Kidney tubule cell (primary cell): ENCODE measurements around the gene LRIG1.
A peak's percentile ranks its signal among the peaks of the same experiment; 100 is the strongest.

ENCODE experiments used
- DNase-seq: peaks from one replicate; pipeline ENCODE4 v3.0.0-alpha.2; 2018; ENCODE audit warnings: low spot score

LRIG1 gene

DNA sequence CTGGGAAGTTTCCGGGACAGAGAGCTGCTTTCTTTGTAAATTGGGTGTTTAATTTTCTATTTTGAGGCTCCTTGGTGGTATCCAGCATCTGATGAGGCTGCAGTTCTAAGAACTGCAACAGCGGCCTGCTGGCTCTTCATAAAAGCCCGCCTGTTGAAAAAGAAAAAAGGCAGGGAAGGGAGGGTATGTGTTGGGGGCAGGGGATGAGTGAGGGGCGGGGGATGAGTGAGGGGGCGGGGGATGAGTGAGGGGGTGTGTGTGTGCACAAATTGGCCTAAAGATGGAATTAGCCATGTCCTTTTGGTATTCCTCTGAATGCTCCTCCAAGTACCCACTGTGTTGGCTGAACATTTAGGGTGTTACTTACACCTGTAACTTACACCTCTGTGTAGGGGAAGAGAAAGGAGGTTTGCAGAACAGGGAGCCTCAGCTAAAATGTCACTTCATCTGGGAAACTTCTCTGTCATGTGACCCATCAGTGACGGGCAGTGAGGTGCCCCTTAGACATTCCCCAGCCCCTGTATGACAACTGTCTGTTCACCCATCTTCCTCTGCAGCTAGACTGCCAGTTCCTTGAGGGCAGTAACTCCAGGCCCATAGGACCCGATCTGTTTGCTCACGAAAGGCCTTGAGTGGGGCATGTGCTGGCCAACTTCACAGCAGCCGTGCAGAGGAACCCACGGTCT, 57.6 kb downstream of the LRIG1 start:
- no peak for DNase-seq

- DNase-seq, result peak; percentile 44
Observed at GRCh38 chr3:66442254-66443117, 58.3 kb downstream of the LRIG1 start.

DNA sequence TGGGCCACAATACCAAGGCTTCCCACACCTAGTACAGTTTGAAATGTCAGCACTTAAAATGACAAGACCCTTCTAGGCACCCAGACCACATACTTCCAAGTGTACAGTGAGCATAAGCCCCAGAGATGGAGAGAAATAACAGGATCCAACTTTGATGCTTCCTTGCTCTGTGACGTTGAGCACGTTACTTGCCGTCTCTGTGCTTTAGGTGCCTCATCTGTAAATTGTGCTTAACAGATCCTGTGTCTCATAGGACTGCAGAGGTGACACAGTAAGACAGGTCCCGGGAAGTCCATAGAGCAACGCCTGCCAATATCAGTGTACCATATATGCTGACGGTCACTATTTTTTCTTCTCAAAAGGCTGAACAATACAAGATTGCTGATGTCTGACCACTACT, 59.1 kb downstream of the LRIG1 start:
- no peak for DNase-seq

- peak; percentile 73 for DNase-seq
Observed at GRCh38 chr3:66441129-66441528, 59.7 kb downstream of the LRIG1 start.

DNA sequence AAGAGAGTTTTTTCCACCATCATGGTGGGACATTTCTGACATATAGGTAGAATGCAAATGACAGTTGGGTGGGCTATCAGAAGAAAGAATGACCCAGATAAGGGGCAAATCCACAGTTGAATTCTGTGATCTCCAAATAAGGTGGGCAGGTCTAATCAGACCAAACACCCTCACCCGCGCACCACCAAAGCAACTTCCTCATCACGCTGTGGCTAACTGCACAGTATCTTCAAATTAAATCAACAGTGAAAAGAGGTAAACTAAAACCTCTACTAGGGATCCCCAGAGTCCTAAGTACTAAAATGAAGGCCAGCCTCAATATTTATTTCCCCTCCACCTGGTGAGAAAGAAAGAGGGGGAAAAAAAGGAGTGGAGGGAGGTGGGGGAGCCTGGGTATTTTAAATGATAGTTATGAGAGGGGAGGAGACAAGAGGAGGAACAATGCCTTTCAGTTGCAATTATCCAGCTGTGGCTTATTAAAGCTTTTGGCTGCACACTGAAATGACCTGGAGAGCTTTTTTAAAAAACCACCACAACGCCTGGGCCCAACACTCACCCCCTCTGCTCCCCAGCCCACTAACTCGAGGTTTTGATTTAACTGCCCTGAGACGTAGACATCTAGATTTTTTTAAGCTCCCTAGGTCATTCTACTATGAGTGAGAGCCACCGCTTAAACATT, 61.0 kb downstream of the LRIG1 start:
- no peak for DNase-seq

DNA sequence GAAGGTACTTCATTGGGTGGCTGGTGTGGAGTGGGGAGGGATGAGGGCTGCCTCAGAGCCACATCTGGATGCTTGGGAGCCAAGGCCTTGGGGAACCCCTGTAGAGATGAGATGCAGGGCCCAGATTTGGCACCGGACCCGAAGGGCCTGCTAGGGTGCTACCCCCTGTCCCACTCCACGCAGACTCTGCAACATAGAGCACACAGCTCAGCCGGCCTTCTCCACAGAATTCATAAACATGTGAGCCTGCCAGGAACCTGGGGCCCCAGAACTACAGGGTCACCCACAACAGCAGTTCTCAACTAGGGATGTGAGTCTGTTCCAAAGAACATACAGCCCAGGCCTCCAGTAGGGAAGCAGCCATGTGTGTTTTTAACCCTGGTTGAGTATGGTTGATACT, 62.8 kb downstream of the LRIG1 start:
- no peak for DNase-seq

GRCh38 chr3:66437341-66437929, 63.4 kb downstream of the LRIG1 start:
- DNase-seq, result no peak

DNA sequence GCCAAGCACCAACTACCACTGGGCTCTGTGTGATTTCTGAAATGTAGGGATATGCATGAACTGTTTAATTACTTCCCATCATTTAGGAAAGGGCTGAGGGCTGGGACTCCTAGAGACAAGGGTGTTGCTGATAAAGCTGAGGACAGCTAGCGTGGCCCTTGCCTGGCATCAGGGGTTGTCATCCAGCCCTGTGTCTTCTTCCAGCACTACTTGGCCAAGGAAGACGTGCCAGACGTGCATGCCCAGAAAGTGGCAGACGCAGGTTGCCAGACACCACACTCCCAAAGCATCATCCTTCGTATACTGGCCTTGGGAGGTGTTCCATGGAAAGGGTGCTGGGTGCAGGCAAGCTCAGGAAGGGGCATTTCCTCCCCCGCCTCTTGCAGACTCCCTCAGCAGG, 64.8 kb downstream of the LRIG1 start:
- DNase-seq, result no peak

DNA sequence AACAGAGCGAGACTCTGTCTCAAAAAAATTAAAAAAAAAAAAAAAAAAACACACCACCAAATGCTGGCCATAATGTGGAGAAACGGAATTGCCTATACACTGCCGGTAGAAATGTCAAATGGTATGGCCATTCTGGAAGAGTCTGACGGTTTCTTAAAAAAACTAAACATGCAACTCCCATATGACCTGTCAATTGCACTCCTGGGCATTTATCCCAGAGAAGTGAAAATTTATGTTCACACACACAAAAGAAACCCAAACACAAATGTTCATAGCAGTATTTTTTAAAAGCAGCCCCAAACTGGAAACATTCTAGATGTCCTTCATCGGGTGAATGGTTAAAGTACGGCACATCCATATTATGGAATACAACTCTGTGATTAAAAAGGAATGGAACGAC, 66.1 kb downstream of the LRIG1 start:
- no peak for DNase-seq

DNA sequence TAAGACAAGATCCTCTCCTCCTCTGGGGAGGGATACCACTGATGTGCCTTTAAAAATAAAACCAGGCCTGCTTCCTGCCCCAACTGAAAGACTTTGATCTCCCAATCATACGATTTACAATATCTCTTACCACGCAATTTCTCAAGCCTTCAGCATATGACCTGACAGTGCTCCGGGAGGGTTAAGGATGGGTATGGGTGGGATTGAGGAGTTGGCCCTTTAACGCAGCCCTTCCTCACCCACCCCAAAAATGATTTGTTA, 67.4 kb downstream of the LRIG1 start:
- no peak for DNase-seq

DNA sequence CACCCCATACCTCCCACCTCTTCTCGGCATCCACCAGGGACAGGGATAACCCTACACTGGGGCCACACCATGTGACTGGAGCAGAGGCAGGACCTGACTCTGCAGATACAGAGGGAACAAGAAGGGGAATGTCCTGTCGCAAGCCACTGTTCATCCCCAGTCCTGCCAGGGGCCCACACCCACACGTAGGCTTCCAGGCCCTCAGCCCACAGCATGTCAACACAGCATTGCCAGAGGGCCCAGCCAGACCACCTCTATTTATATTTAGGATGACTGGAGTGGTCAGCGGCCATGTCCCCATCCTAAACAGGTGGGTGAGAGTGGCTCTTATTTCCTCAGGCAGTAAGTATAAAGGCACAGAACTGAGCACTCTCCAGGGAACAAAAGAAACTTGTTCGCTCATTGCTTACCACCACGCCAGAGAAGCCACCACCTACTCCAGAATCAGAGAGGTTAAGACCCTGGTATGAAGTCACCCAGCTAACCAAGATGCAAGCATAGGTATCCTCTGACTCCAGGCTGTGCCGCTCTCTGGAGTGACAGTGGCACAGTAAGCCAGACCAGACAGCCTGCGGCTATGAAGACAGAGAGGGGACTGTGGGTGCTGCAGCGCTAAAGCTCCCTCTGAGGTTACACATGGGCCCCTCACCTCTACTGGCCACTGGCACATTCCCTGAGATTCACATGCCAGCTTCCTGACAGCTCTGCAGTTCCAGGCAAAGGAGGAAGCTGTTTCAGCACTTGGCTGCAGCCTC, 67.9 kb downstream of the LRIG1 start:
- DNase-seq, result no peak

DNA sequence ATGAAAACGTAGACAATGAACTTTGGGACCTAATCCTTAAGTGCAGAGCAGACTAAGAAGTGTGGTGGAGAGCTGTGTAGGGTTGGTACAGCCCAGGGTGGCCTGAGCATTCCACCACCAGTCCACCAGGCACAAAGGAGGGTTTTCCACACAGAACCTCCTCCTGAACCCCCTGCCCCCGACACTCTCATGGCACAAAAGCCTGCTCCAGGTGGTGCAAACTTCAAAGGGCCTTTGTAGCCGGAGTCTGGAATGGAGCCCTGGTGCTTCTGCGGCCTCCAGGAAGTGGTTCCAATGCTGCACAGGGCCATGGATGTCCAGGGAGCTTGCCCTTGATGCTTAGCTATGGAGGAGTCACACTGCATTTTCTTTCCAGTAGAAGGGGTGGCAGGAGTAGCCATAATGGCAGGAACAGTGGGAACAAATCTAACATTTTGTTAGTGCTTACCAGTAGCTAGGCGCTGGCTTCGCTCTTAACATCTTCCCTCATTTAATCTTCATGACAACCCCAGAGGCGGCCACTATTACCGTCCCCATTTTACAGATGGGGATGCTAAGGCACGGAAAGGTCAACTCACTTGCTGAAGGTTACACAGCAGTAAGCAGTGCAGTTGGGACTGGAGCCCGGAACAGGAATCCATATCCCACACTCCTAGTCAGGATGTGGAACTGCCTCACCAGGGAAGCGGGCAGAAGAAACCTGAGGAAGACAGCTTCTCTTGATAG, 68.6 kb downstream of the LRIG1 start:
- no peak for DNase-seq

GRCh38 chr3:66431494-66431893, 69.3 kb downstream of the LRIG1 start:
- DNase-seq, result peak; percentile 65

GRCh38 chr3:66430876-66431275, 69.9 kb downstream of the LRIG1 start:
- no peak for DNase-seq

GRCh38 chr3:66428733-66429132, 72.1 kb downstream of the LRIG1 start:
- peak; percentile 90 for DNase-seq

GRCh38 chr3:66427951-66428474, 72.8 kb downstream of the LRIG1 start:
- DNase-seq, result no peak

DNA sequence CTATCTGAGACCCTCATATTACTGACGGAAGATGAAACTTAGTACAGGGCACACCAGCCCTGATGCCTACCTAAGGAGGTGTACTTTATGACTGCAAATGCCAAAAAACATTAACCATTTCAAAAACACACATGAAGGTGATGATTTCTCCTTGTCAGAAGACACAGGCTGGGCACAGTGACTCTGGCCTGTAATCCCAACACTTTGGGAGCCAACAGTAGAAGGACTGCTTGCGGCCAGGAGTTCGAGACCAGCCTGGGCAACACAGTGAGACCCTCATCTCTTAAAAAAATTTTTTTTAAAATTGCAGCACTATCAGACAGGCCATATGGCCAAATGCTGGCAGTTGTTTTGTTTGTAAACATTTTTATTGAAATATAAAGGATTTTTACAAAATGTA, 73.5 kb downstream of the LRIG1 start:
- no peak for DNase-seq

DNA sequence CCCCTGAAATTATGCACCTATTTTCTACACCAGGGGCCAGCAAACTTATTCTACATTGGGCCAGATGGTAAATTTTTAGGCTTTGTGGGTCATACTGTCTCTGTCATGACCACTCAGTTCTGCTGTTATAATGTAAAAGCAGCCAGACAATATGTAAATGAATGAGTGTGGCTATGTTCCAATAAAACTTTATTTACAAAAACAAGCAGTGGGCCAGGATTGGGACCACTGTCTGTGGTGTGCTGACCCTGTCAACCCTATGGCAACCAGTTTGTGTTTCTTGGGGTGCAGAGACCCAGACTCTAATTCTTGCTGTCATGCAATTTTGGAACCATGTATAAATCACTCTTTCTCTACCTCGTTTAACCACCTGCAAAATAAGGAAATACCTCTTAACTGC, 74.7 kb downstream of the LRIG1 start:
- DNase-seq, result no peak

DNA sequence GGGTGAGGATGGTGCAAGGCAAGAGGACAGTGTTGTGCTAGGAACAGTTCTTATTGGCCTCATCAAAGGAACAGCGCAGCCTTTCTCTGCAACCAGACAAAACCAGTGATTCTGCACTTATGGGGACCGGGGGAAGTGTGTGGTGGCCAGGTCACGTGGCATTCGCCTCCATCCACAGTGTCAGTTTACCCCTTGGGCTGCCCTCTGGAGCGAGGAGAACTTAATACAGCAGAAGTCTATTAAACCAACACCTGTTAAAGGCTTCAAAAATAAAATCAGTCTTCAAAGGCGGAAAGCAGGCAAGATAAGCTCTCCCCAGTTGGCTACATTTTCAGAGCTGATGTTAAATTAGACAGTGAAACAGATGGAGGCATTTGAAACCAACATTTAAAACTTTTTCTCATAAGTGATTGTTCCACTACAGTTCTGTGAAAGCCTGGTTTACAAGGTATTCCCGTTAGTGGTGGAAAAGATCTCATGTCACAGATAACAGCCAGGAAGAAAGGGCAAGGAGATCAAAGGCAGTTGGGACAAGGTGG, 75.2 kb downstream of the LRIG1 start:
- DNase-seq, result no peak

GRCh38 chr3:66425032-66425431, 75.8 kb downstream of the LRIG1 start:
- DNase-seq, result no peak

DNA sequence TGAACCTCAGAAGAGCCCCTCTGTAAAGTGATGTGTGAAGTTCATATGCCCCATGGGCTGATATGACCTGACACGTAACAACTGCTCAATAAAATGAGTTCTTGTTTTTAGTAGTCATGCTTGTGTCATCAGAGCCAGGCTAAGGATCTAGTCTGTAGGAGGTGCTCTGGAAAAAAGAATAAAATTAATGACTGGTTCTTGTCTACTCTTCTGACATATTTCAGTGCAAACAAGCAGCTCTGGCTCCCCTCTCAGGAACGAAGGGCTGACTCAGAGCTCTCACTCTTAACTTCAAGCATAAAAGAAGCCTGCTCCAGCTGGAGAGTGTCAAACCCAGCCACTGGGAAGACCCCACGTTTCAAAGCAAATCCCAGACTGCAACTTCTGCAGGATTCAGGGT, 77.0 kb downstream of the LRIG1 start:
- no peak for DNase-seq
